A549 treated with dexamethasone at 1 μM for 4 hours (cell line): ENCODE data around the gene TNFAIP3. TPM values are rescaled to one million over a fixed set of nuclear protein-coding genes. Genes with fewer than 3 reads are reported as not detected.

ENCODE experiments used
- total RNA-seq: library from RNA; stranded (reverse); fragments of 200-300 nt; extraction: Qiagen RNA extraction; gene quantifications from 5 replicates; pipeline ENCODE4 v1.2.3, GENCODE V29; 2022

The TNFAIP3 gene
- 19.4 to 32.4 TPM (median 26.8 TPM) in 5 replicates for total RNA-seq

GRCh38 chr6:137866914-137867684 is at the start of gene TNFAIP3:
TSS of gene TNFAIP3 (plus strand) at chr6:137867259. CDS start at chr6:137871228, 3,969 bp downstream.

Other genes starting within 250 kb of the TNFAIP3 start
- 70.0 to 78.4 TPM (median 74.4 TPM) in 5 replicates for gene PERP, start 240.2 kb downstream of the TNFAIP3 start, total RNA-seq